ENCODE results near the gene ACVR2B.

The ACVR2B gene

DNA sequence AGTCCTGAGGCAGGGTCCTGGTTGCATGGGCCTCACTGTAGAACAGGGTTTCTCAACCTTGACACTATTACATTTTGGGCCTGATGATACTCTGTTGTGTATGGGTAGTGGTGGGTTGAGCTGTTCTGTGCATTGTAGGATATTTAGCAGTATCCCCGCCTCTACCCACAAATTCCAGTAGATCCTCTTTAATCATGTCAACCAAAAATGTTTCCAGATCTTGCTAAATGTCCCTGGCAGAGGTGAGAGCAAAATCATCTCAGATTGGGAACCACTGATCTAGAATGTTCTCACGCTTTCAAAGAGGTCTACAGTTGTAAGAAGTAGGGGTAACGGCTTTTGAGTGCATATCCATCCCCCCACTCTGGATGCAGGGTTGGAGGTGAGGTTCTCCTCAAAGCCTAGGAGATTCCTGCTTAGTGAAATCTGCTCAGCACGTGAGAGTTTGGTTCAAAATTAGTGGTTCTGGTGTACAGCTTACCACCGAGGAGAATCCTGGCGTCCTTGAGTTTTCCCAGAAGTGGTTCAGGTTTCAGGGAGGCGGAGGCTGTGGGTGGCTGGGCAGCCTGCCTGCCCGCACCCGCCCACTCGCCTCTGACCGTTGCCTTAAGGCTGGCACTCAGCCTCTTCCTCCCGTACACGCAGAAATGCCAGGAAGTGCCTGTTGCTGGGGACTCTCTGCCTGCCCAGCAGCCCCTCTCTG lies 5.3 kb downstream of the ACVR2B start:
- peak; percentile 80 for DNase-seq

DNA sequence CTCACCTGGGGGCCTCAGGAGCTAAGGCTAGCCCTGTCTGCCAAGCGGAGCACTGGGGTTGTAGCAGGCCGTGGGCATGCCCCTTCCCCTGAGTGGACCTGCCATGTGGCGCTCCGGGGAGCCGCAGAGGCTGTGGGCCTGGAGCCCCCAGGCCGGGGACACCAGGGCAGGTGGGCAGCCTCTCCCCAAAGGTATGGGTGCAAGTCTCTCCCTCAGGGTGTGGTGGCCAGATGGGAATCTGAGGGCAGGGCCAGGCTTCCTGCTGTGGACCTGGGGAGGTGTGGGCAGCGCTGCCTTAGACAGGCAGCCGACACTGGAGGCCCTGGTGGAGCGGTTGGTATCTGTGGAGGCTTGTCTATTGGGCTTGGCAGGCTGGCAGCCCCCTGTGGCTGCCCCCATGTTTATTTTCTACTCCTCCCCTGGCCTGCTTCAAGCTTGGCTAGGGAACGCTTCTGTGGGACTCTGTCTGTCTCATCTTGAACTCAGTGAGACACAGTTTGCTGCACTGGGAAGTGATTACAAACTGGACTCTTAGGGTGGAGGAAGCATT lies 5.9 kb downstream of the ACVR2B start:
- no peak for DNase-seq

DNA sequence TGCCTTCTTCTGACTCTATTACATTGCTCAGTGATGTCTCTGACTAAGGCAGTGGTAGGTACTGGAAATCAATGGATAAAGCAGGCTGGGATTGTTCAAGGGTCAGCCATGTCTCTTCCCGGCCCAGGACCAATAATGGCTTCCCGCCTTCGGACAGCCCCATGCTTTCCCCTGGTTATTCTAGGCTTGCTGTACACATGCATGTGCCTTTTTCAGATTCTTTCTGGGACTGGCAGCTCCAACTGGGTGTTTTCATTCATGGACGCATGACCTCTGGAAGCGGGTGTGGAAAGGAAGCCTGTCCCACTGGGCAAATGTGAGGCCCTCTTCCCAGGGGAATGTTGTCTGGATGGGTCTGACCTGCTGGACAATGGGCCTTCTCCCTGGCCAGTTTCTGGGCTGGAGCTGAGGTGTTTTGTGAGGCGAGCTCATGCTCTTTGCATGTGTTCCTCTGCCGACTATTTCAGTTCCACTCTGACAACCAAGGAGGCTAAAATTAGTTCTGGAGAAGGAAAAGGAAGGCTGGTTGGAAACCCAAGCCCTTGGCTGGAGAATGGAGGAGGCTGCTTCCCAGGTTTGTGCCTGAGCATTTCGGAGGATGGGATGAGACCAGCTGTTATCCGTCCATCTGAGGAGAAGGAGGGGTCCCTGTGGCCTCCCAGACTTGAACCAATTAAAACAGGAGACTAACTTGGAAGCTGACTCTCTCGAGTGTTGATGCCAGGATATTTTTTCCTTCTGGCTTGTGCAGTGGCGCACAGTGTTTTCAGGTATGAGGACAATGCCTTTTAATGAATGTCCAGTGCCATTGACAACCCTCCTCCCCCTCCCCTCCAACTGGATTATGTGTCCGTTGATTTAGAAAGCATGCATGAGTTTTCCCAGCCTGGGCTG lies 6.9 kb downstream of the ACVR2B start:
- DNase-seq, result peak; percentile 70

DNA sequence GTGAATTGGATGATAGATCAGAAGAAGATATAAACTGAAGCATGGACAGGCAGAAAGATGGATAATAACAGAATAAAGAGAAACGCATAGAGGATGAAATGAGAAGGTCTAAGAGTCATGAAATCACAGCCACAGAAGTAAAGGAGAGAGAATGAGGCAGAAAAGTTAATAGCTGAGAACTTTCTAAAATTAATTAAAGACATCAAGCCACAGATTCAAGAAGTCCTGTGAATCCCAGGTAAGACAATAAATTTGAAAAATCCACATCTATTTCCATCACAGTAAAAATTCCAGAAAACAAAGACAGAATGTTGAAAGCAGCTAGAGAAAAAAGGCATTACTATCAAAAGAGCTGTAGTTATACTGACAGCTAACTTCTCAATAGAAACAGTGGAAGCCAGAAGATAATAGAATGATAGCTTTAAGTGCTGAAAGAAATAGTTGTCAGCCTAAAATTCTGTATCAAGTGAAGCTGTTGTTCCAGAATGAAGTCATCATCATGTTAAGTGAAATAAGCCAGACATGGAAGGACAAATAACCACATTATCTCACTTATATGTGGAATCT lies 12.0 kb downstream of the ACVR2B start:
- no peak for DNase-seq

DNA sequence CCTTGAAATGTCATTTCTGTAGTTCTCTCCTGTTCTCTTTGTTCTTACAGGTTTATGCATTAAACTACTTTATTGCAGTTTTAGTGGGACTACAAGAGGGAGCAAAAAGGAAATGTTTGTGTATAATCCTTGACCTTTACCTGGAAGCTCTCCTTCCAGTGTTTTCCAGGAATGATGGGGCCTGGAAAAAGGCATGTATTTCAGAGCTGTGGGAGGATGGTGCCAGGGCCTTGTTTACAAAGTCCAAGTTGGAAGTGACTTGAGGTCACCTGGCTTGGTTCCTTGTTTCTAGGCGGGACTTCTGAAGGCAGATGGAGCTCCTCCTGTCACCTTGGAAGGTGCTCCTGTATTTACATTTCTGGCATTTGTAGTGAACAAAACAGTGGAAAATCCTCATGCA lies 15.1 kb downstream of the ACVR2B start:
- no peak for DNase-seq

DNA sequence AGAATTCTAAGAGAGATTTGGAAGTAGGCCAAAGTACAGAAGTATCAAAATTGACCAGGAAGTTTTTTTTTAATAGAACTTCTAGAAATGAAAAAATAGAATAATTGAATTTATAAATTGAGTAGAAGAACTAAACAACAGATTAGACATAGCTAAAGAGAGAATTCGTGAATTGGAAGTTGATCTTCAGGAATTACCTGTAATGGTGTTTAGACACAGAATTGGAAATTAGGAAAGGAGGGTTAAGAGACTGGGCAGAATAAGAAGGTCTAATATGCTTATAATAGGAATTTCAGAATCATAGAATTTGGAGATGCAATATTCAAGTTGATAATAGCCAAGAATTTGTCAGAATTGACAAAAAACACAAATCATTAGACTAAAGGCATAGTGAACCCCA lies 16.2 kb downstream of the ACVR2B start:
- no peak for DNase-seq

DNA sequence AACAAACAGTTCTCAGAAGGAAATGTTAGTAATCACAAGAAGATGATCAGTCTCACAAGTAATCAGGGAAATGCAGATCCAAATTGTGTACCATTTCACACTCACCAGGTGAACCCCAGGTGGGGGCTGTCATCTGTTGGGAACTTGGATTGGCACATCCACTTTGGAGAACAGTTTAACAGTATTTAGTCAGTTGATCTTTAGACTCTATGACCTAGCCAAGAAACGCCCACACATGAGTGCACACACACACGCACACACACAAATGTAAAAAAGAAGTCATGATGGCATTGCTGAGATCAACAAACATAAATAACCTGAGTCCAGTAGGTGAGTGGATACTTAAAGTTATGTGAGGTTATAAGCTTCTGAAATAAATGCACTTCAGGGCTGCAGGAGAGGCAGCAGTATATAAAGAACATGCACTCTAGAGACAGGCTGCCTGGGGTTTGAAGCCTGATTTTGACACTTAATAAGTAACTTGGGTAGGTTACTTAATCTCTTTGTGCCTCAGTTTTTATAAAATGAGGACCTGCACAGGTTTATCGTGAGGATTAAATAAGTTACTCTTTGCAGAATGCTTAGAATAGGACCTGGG lies 17.7 kb downstream of the ACVR2B start:
- DNase-seq, result no peak

DNA sequence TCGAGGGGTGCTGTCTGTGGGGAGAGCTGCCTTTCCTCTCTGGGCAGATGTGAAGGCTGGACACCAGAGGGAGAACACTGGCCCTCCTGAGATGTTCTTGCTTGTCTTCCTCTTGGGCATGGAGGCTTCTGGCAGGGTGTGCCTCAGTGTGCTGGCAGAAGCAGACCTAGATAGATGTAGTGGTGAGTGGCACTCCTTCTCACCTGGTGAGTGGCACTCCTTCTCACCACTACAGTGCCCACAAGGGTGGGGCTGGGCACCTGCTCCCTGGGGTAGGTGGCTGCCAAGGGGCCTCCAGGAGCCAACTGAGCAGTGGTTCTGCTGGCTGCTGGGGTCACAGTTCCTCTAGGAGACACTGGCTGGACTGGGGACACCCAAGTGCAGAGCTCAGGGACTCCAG lies 18.7 kb downstream of the ACVR2B start:
- no peak for DNase-seq

DNA sequence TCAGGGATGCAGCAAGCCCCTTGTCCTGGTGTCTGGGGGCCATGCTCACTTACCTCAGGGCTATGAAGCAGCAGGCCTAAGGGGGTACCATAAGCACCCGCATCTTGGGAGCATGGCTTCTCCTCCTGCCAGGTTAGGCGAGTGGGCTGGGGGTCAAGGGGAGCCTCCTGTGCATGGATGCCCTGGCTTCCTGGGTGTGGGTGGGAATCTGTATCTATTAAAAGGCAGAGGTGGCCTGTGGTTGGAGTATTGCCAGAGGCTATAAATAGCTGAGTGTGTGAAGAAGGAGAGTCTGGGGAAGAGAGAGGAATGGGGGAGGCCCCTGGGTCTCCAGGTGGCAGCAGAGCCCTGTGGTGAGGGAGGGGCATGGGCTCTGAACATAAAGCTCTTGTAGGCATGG lies 19.5 kb downstream of the ACVR2B start:
- DNase-seq, result no peak

DNA sequence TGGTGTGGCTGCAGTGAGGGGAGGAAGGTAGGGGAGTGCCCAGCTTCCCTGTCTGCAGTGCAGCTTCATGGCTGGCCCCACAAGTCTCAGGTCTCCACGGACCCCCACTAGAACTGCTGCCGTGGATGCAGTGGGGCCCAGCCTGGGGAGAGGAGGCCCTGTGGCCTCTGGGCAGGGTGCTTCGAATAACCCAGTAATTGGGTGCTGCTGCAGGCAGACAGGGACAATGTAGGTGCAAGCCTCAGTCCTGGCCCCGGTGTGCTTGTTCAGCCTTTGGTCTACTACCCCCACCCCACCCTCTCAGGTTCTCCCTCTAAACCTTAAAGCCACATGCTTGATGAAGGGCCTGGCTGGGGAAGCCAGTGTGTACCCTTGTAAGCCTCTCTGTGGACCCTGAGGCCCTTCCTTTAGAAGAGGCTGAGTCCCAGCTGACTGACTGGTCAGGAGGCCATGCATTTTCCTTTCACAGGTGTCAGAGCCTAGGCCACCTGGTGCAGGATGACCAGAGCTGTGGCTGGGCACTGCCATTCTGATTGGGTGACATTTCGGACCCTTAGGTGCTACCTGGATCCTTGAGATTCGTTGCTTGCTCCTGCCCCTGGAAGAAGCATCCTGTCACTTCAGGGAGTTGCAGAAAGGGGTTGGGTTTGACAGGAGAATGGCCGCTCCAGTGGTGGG lies 21.4 kb downstream of the ACVR2B start:
- DNase-seq, result no peak

DNA sequence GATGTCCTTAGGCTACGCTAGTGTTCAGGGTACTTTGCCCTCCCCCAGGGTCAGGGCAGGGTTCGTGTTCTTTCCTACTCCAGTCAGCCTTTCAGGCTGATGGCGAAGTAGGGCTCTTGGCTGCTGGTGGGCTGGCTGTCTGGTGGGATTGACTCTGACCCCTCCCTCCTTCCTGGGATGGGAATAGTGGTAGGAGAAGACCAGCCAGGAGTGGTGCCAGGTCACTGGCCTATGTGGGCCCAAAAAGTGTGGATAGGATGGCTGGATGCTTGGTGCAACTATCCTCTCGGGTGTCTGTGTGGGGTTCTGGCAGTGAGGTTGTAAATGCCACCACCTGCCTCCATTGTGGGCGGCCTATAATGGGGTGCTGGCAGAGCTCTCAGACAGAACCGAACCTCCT lies 22.0 kb downstream of the ACVR2B start:
- DNase-seq, result no peak

DNA sequence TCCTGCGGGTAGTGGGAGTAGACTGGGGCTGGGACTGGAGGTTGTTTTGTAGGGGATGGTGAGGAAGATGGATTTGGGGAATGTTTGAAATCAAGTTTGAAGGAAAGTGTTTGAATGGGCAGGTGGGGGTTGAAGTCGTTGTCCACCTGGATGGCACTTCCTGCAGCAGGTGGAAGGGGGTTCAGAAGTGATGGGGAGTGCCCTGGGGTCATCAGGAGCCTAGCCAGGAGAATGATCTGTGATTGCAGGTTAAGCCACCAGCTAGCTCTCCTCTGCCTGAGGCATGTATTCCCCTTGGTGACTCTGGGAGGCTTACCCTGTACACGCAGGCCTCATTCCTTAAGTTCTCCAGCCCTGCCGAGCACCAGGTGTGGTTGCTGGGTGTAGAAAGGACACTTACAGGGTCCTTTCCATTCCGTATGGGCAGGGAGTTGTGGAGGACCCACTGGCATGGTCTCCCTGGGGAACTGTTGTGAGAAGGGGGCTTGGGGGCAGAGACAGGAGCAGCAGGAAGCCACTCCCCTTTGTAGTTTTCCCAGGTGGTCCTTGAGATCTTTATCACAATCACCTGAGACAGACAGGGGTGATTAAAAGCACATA lies 22.6 kb downstream of the ACVR2B start:
- DNase-seq, result no peak

DNA sequence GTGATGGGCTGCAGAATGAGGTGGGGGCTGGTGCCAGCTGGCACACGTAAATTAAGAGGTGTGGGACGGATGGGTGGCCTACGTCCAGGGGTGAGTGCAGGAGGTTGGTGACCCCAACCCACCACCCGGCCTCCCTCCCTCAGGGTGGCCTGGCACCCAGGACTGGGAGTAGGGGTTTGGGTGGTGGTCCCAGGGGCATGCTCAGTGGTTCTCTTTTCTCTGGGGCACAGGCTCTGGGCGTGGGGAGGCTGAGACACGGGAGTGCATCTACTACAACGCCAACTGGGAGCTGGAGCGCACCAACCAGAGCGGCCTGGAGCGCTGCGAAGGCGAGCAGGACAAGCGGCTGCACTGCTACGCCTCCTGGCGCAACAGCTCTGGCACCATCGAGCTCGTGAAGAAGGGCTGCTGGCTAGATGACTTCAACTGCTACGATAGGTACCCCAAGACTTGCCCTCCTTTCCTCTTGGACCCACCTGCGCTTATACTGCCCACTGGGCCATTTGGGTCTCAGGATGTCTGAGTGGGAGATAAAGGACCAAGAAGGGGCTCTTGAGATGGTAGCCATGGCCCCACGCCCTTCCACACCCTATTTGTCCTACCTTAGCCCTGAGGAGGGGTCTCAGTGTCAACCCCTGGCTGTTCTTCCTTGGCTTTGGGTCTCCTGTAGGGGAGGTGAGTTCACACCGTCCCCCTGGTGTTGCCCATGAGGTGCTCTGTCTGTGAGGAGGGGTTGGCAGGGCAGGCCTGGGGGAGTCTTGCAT lies 23.5 kb downstream of the ACVR2B start:
- no peak for DNase-seq

DNA sequence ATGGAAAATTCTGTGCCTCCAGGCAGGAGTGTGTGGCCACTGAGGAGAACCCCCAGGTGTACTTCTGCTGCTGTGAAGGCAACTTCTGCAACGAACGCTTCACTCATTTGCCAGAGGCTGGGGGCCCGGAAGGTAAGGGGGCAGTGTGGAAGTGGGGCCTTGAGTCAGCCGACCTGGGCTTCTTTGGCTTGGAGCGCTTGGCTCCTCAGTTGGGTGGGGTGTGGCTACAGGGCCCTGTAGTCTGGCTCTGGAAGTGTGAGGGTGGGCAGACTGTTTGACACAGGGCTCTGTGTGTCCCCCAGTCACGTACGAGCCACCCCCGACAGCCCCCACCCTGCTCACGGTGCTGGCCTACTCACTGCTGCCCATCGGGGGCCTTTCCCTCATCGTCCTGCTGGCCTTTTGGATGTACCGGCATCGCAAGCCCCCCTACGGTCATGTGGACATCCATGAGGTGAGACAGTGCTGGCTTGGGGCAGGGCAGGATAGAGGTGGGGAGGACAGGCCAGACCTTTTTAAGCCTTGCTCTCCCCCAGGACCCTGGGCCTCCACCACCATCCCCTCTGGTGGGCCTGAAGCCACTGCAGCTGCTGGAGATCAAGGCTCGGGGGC lies 24.3 kb downstream of the ACVR2B start:
- no peak for DNase-seq

DNA sequence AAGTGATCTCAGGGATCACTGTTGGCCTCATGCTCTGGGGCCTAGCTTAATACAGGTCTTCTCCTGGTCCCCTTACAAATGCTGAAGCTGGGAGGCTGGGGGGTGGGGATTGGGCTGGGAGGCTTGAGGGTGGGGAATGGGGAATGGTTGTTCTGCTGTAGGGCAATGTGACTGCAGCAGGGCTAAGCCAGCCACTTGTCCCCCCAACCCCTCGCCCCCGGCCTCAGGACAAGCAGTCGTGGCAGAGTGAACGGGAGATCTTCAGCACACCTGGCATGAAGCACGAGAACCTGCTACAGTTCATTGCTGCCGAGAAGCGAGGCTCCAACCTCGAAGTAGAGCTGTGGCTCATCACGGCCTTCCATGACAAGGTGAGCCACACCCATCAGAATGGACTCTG lies 25.2 kb downstream of the ACVR2B start:
- no peak for DNase-seq

DNA sequence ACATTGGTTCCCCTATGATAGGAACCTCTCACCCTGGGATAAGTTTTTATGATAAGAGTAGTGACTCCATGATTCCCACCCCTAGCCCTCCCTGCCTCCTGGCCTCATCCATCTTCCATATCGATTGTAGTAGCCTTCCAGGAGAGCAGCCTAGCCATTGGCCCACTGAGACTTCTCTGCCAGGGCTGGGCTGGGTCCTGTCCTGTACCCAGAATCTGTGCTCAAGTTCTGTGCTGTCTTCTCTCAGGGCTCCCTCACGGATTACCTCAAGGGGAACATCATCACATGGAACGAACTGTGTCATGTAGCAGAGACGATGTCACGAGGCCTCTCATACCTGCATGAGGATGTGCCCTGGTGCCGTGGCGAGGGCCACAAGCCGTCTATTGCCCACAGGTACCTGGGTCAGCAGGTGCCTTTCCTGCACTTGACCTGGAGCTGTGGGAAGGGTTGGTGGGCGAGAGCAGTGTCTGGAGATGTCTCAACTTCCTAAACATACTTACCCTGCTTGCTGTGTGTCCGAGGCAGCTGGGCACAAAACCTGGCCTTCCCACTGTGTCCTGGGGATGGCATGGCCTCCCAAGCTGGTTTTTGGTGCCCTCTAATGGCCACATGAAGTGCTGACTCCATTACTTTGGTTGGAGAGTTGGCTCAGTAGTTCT lies 25.9 kb downstream of the ACVR2B start:
- DNase-seq, result peak; percentile 63

DNA sequence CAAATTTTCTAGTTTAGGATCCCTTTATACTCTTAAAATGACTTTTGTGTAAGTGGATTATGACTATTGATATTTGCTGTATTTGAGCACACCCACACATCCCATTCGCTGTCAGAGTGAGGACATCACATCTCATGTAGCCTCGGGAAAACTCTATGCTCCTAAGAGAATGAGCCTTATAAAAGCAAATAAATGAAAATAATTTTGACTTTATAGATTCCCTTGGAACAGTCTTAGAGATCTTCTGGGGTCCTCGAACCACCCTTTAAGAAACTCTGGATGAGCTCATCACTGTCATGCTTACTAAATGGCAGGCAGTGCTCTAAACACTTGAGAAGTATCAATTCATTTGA lies 26.4 kb downstream of the ACVR2B start:
- no peak for DNase-seq

DNA sequence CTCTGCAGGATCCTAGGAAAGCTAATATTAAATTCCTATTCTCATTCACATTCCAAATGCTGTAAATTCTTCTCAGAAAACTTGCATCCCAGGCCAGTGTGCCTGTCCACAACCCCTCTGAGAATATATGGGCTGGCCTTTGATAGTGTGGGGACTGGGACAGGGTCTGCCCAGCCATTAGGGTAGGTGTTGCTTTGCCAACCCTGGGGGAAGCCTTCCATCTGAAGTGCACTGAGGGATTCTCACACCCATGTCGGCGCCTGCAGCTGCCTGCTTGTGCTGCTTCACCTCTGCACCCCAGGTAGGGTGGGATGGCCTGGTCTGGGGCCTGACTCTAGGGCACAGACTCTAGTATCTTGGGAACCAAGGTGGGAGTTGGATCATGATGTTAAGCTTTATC lies 27.2 kb downstream of the ACVR2B start:
- no peak for DNase-seq

DNA sequence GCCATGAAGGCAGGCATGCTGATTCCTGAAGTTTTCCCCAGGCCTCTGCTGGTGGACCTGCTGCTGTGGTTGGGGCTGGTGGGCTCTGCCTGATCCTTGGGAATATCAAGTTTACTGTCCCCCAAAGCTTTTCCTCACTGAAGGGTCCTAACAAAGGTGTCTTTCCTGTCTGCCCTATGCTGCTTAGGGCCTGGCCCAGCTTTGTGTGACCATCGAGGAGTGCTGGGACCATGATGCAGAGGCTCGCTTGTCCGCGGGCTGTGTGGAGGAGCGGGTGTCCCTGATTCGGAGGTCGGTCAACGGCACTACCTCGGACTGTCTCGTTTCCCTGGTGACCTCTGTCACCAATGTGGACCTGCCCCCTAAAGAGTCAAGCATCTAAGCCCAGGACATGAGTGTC lies 29.3 kb downstream of the ACVR2B start:
- DNase-seq, result no peak

DNA sequence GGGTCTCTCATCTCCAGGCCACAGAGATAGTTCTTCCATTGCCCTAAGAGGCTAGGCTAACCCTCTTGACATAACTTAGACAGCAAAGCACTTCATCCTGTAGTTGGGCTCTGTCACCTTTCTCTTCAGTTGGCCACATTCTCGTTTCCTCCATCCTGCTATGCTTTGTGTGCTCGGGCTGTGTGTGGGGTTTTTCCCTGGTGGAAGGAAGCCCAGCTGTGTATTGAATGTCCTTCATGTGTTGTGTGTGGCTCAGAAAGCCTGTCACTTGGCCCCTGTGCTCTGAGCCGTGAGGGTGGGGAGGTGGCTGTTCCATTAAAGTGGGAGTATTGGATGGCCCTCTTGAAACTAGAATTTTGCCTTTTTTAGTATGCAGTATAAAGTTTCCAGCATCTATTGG lies 33.6 kb downstream of the ACVR2B start:
- no peak for DNase-seq

DNA sequence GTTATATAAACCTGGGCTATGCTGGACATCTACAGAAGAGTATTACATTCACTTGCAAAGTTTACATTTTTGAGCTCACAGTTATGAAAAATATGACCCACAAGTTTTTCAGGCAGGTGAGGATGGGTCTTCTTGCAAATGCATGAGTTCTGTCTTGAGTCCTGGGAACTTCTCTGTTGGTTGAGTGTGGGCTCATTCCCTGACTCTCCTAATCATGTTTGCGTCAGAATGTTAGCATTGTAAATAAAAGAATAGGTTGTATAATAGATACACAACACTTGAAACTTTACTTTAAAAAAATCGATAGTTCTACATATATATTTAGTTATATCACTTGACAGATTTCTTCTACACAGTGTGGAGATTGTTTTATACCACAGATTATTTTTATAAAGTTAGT lies 35.3 kb downstream of the ACVR2B start:
- DNase-seq, result no peak
